ENCODE results near the gene POLA1.

DNA sequence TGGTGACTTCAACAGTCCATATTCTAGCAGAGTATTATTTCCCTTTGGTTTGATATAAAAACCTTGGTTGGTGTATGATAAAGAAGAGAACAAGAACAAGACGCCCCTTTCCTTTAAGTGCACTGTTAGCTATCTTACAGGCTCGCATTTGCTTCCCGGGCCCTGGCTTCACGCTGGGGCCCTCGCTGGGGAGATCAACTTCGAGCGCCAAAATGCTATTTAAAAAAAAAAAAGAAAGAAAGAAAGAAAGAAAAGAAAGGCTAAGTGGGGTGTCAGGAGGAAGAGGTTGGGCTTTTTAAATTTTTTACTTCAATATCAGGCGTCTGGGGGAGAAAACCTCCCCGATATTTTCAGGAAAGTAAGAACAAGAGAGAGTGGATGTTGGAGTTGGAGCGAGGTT, 310.3 kb downstream of the POLA1 start:
- TF ChIP-seq, protein P1, sequence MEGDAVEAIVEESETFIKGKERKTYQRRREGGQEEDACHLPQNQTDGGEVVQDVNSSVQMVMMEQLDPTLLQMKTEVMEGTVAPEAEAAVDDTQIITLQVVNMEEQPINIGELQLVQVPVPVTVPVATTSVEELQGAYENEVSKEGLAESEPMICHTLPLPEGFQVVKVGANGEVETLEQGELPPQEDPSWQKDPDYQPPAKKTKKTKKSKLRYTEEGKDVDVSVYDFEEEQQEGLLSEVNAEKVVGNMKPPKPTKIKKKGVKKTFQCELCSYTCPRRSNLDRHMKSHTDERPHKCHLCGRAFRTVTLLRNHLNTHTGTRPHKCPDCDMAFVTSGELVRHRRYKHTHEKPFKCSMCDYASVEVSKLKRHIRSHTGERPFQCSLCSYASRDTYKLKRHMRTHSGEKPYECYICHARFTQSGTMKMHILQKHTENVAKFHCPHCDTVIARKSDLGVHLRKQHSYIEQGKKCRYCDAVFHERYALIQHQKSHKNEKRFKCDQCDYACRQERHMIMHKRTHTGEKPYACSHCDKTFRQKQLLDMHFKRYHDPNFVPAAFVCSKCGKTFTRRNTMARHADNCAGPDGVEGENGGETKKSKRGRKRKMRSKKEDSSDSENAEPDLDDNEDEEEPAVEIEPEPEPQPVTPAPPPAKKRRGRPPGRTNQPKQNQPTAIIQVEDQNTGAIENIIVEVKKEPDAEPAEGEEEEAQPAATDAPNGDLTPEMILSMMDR (IDR thresholded peaks at IDR 0.05), result no peak
- TF ChIP-seq POLR2A (IDR thresholded peaks at IDR 0.05) (no peak), EP300 (IDR thresholded peaks at IDR 0.05; ENCODE audit: low read depth) (no peak)

Data from transverse colon (tissue), 3 donors.